Measurements from ENCODE around the gene PRR5L.
"Not testable (repeated sequence)": the region's sequence is repeated elsewhere in the genome, so short reads cannot be mapped to it uniquely, and the experiment has no call there.

PRR5L gene

GRCh38 chr11:36314434-36314767 lies 18.3 kb downstream of the PRR5L start:
- Histone ChIP-seq H3F3A (ENCODE audit: insufficient read depth) (no peaks in the 10 kb centered on the region), H4K20me1 (ENCODE audit: low read depth, low read length) (no peaks in the 10 kb centered on the region), H3K36me3 (ENCODE audit: low read length) (no peaks in the 10 kb centered on the region), H3K9me2 (replicated peaks; ENCODE audit: insufficient read depth, low read length) (no peaks in the 10 kb centered on the region), H3K4me3 (ENCODE audit: insufficient read depth, low read length, poor library complexity, severe bottlenecking) (no peak overlapping the region), H3K9ac (ENCODE audit: low read length) (no peak overlapping the region), H2AFZ (ENCODE audit: low read depth, low read length, severe bottlenecking) (no peak overlapping the region), H3K9me3 (ENCODE audit: insufficient read depth, low read length) (no peaks in the 10 kb centered on the region), H3K27ac (ENCODE audit: low read depth, low read length) (no peak overlapping the region), H3K27me3 (ENCODE audit: low read length) (no peaks in the 10 kb centered on the region), H3K79me2 (ENCODE audit: insufficient read depth, low read length) (no peaks in the 10 kb centered on the region), H3K4me2 (ENCODE audit: low read depth, low read length, poor library complexity, severe bottlenecking) (no peak overlapping the region)
- TF ChIP-seq CTCF (IDR thresholded peaks at IDR 0.05; ENCODE audit: insufficient read depth, low read length, poor library complexity, severe bottlenecking) = no peak
- TF ChIP-seq EZH2phosphoT487 (conservative IDR thresholded peaks at IDR 0.05; ENCODE audit: low read length) = no peak

GRCh38 chr11:36316049-36316448 lies 20.0 kb downstream of the PRR5L start:
- Histone ChIP-seq H3K36me3 (ENCODE audit: low read length) (no peaks in the 10 kb centered on the region), H4K20me1 (ENCODE audit: low read depth, low read length) (no peaks in the 10 kb centered on the region), H3K9me2 (replicated peaks; ENCODE audit: insufficient read depth, low read length) (no peaks in the 10 kb centered on the region), H3K9me3 (ENCODE audit: insufficient read depth, low read length) (no peaks in the 10 kb centered on the region), H3K27ac (ENCODE audit: low read depth, low read length) (no peak overlapping the region), H3K4me2 (ENCODE audit: low read depth, low read length, poor library complexity, severe bottlenecking) (no peak overlapping the region), H2AFZ (ENCODE audit: low read depth, low read length, severe bottlenecking) (no peak overlapping the region), H3K4me3 (ENCODE audit: insufficient read depth, low read length, poor library complexity, severe bottlenecking) (no peak overlapping the region), H3K9ac (ENCODE audit: low read length) (no peak overlapping the region), H3K79me2 (ENCODE audit: insufficient read depth, low read length) (no peaks in the 10 kb centered on the region), H3K27me3 (ENCODE audit: low read length) (no peaks in the 10 kb centered on the region), H3F3A (ENCODE audit: insufficient read depth) (no peaks in the 10 kb centered on the region)
- no peak for TF ChIP-seq CTCF (IDR thresholded peaks at IDR 0.05; ENCODE audit: insufficient read depth, low read length, poor library complexity, severe bottlenecking)

- no peaks in the 10 kb centered on the region for H3K79me2 ChIP-seq (ENCODE audit: insufficient read depth, low read length)
- no peak overlapping the region for H3K9ac ChIP-seq (ENCODE audit: low read length)
- H3K9me2 ChIP-seq (replicated peaks; ENCODE audit: insufficient read depth, low read length) = no peaks in the 10 kb centered on the region
- no peak overlapping the region for H3K4me3 ChIP-seq (ENCODE audit: insufficient read depth, low read length, poor library complexity, severe bottlenecking)
- H3K4me2 ChIP-seq (ENCODE audit: low read depth, low read length, poor library complexity, severe bottlenecking) = no peak overlapping the region
- no peak for TF ChIP-seq CTCF (IDR thresholded peaks at IDR 0.05; ENCODE audit: insufficient read depth, low read length, poor library complexity, severe bottlenecking)
- TF ChIP-seq EZH2phosphoT487 (conservative IDR thresholded peaks at IDR 0.05; ENCODE audit: low read length) = no peak
- H3K27ac ChIP-seq (ENCODE audit: low read depth, low read length) = no peak overlapping the region
- H4K20me1 ChIP-seq (ENCODE audit: low read depth, low read length) = no peaks in the 10 kb centered on the region
- H3K36me3 ChIP-seq (ENCODE audit: low read length) = no peaks in the 10 kb centered on the region
- no peaks in the 10 kb centered on the region for H3K27me3 ChIP-seq (ENCODE audit: low read length)
- no peak overlapping the region for H2AFZ ChIP-seq (ENCODE audit: low read depth, low read length, severe bottlenecking)
- H3K9me3 ChIP-seq (ENCODE audit: insufficient read depth, low read length) = no peaks in the 10 kb centered on the region
- H3F3A ChIP-seq (ENCODE audit: insufficient read depth) = no peaks in the 10 kb centered on the region
Measured at GRCh38 chr11:36317992-36318391, 21.9 kb downstream of the PRR5L start.

GRCh38 chr11:36324956-36325355 lies 28.9 kb downstream of the PRR5L start:
- H3F3A ChIP-seq (ENCODE audit: insufficient read depth); H3K4me2 ChIP-seq (ENCODE audit: low read depth, low read length, poor library complexity, severe bottlenecking): not testable (repeated sequence)

GRCh38 chr11:36325403-36325802 lies 29.3 kb downstream of the PRR5L start:
- H3K9ac ChIP-seq (ENCODE audit: low read length); H3K27me3 ChIP-seq (ENCODE audit: low read length); H3K9me2 ChIP-seq (replicated peaks; ENCODE audit: insufficient read depth, low read length); H3K79me2 ChIP-seq (ENCODE audit: insufficient read depth, low read length); H3K4me2 ChIP-seq (ENCODE audit: low read depth, low read length, poor library complexity, severe bottlenecking); H3K27ac ChIP-seq (ENCODE audit: low read depth, low read length); H3F3A ChIP-seq (ENCODE audit: insufficient read depth); H4K20me1 ChIP-seq (ENCODE audit: low read depth, low read length); H3K4me3 ChIP-seq (ENCODE audit: insufficient read depth, low read length, poor library complexity, severe bottlenecking); H3K9me3 ChIP-seq (ENCODE audit: insufficient read depth, low read length); H3K36me3 ChIP-seq (ENCODE audit: low read length); H2AFZ ChIP-seq (ENCODE audit: low read depth, low read length, severe bottlenecking): not testable (repeated sequence)

More at GRCh38 chr11:36324956-36325355, 28.9 kb downstream of the PRR5L start:
- H3K9ac ChIP-seq (ENCODE audit: low read length); H3K79me2 ChIP-seq (ENCODE audit: insufficient read depth, low read length); H3K9me3 ChIP-seq (ENCODE audit: insufficient read depth, low read length); H3K27ac ChIP-seq (ENCODE audit: low read depth, low read length); H3K36me3 ChIP-seq (ENCODE audit: low read length); H3K9me2 ChIP-seq (replicated peaks; ENCODE audit: insufficient read depth, low read length); H3K27me3 ChIP-seq (ENCODE audit: low read length); H4K20me1 ChIP-seq (ENCODE audit: low read depth, low read length); H3K4me3 ChIP-seq (ENCODE audit: insufficient read depth, low read length, poor library complexity, severe bottlenecking); H2AFZ ChIP-seq (ENCODE audit: low read depth, low read length, severe bottlenecking): not testable (repeated sequence)

All from SU-DHL-6 (cell line).